ENCODE measurements around the gene DAB2IP. TPM values are rescaled to one million over a fixed set of nuclear protein-coding genes. Genes with fewer than 3 reads are reported as not detected.

The DAB2IP gene
- total and polyA plus RNA-seq, 2 of the 4 experiments (the other 2 are of a cell fraction) = 5.6 to 17.2 TPM

GRCh38 chr9:121748727-121749423 lies 97.4 kb downstream of the DAB2IP start (continued):
- TF ChIP-seq RAD21 (IDR thresholded peaks at IDR 0.05; ENCODE audit: low read length) (no peak), CHD1 (IDR thresholded peaks at IDR 0.05; ENCODE audit: low read depth, low read length) (no peak)

GRCh38 chr9:121749614-121750013 lies 98.2 kb downstream of the DAB2IP start:
- ChIA-PET CTCF (no interaction called here), POLR2A (ENCODE audit: unreplicated experiment) (no interaction called here)
- WGBS, 2 experiments (ENCODE audit: extremely low coverage in 2 of 2, insufficient read length in 1 of 2) = 91% methylated on average over 9 of the region's 10 CpGs; no CpG with 5 or more reads in 1 of the 2 experiments
- H3K36me3 ChIP-seq (ENCODE audit: control insufficient read depth, insufficient read depth, low read length) = peaks cover 2% of the 10 kb centered on the region; the same call in 1 of the 2 replicates
- no peak overlapping the region for H4K91ac ChIP-seq (ENCODE audit: insufficient read depth, low read depth, low read length)
- no peak for TF ChIP-seq MAZ (IDR thresholded peaks at IDR 0.05; ENCODE audit: borderline replicate concordance, low read depth, low read length)
- TF ChIP-seq MXI1 (IDR thresholded peaks at IDR 0.05; ENCODE audit: borderline replicate concordance, low read depth, low read length) = no peak
- TF ChIP-seq FOS (IDR thresholded peaks at IDR 0.05; ENCODE audit: low read depth, low read length) = no peak
- TF ChIP-seq RAD21 (IDR thresholded peaks at IDR 0.05; ENCODE audit: low read length) = no peak
- no peak overlapping the region for H2AK9ac ChIP-seq (replicated peaks; ENCODE audit: low read depth, low read length, poor library complexity)
- no peak overlapping the region for H2BK15ac ChIP-seq (ENCODE audit: low read depth, low read length)
- intact Hi-C loops (cut with micrococcal nuclease) (no loop called here), in situ Hi-C loops (cut with MboI; ENCODE audit: low sequenced_read_pairs) (no loop called here), dilution Hi-C loops (cut with HindIII; ENCODE audit: low sequenced_read_pairs, unreplicated experiment) (no loop called here)
- H2AK5ac ChIP-seq (ENCODE audit: low read depth, low read length) = no peak overlapping the region
- H4K20me1 ChIP-seq (ENCODE audit: insufficient read depth, low read length) = peaks cover 75% of the 10 kb centered on the region
- H3K27ac ChIP-seq (ENCODE audit: insufficient read depth, low read length) = no peak overlapping the region
- DNase-seq (no peak), ATAC-seq (ENCODE audit: low read depth) (no peak)
- BruUV-seq (replicated peaks) = no TSS peak
- no peaks in the 10 kb centered on the region for H3K27me3 ChIP-seq (ENCODE audit: control insufficient read depth, insufficient read depth, low read length)
- H4K5ac ChIP-seq (ENCODE audit: low read depth, low read length) = no peak overlapping the region
- H3K18ac ChIP-seq (ENCODE audit: low read depth, low read length) = no peak overlapping the region
- H2BK20ac ChIP-seq (ENCODE audit: low read depth, low read length) = no peak overlapping the region
- no peak overlapping the region for H3K56ac ChIP-seq (ENCODE audit: extremely low read depth, insufficient read depth, low read length)
- peak overlapping the region; percentile 25; the same call in 1 of the 2 replicates for H3K14ac ChIP-seq (replicated peaks; ENCODE audit: low read depth, low read length)
- no peak overlapping the region for H4K8ac ChIP-seq (ENCODE audit: low read depth in 2 of 2, low read length in 2 of 2)
- no peak overlapping the region for H2BK120ac ChIP-seq (ENCODE audit: low read depth, low read length)
- no peak overlapping the region for H3K23ac ChIP-seq (ENCODE audit: low read depth, low read length)
- no peaks in the 10 kb centered on the region for H3K9me3 ChIP-seq (ENCODE audit: control insufficient read depth, insufficient read depth, low read length)
- peaks cover 27 to 88% of the 10 kb centered on the region in 2 experiments; a peak in 3 of 4 replicates for H3K79me1 ChIP-seq (ENCODE audit: low read depth in 1 of 2, low read length in 2 of 2)
- peaks cover 27% of the 10 kb centered on the region for H3K4me1 ChIP-seq (ENCODE audit: control insufficient read depth, insufficient read depth, low read length)
- no peak overlapping the region for H3K4me3 ChIP-seq (ENCODE audit: insufficient read depth, low read depth, low read length)
- no peak overlapping the region for H2BK5ac ChIP-seq (ENCODE audit: low read depth, low read length, poor library complexity, severe bottlenecking)
- no peak overlapping the region for H3K9ac ChIP-seq (ENCODE audit: low read depth, low read length)
- peaks cover 42% of the 10 kb centered on the region for H3K9me1 ChIP-seq (ENCODE audit: insufficient read depth, low read length)
- peak overlapping the region; percentile 22; the same call in 1 of the 2 replicates for H3K4ac ChIP-seq (ENCODE audit: low read depth, low read length)
- no peak overlapping the region for H2AFZ ChIP-seq (replicated peaks; ENCODE audit: low read length, poor library complexity)
- no peak overlapping the region for H3K4me2 ChIP-seq (ENCODE audit: low read depth, low read length)
